GM21367 (cell line): ENCODE measurements around the gene SLC5A10.
"Not testable (repeated sequence)": the region's sequence is repeated elsewhere in the genome, so short reads cannot be mapped to it uniquely, and the experiment has no call there.

Source experiments
- ATAC-seq: cut with Tn5 transposase; IDR thresholded peaks from one replicate; pipeline ENCODE4 v1.9.1; 2021; ENCODE audit not compliant: unreplicated experiment

The SLC5A10 gene

GRCh38 chr17:19016297-19016696 is 64.3 kb downstream of the SLC5A10 start:
- no peak for ATAC-seq

- no peak for ATAC-seq
Observed at GRCh38 chr17:19016881-19017280, 64.9 kb downstream of the SLC5A10 start.

GRCh38 chr17:19017401-19017800 is 65.4 kb downstream of the SLC5A10 start:
- ATAC-seq = no peak

- no peak for ATAC-seq
Observed at GRCh38 chr17:19017804-19018599, 66.0 kb downstream of the SLC5A10 start.

- no peak for ATAC-seq
Observed at GRCh38 chr17:19018600-19018950, 66.6 kb downstream of the SLC5A10 start.

- ATAC-seq = no peak
Observed at GRCh38 chr17:19019041-19019941, 67.3 kb downstream of the SLC5A10 start.

GRCh38 chr17:19020016-19020415 is 68.1 kb downstream of the SLC5A10 start:
- ATAC-seq = no peak

GRCh38 chr17:19021011-19021621 is 69.2 kb downstream of the SLC5A10 start:
- not testable (repeated sequence) for ATAC-seq

GRCh38 chr17:19021622-19022083 is 69.7 kb downstream of the SLC5A10 start:
- no peak for ATAC-seq

- ATAC-seq = no peak
Observed at GRCh38 chr17:19022128-19022527, 70.2 kb downstream of the SLC5A10 start.

GRCh38 chr17:19022747-19023146 is 70.8 kb downstream of the SLC5A10 start:
- ATAC-seq = no peak

GRCh38 chr17:19023209-19023999 is 71.4 kb downstream of the SLC5A10 start:
- ATAC-seq = no peak

GRCh38 chr17:19024101-19025078 is 72.4 kb downstream of the SLC5A10 start:
- ATAC-seq = no peak

GRCh38 chr17:19028671-19029070 is 76.7 kb downstream of the SLC5A10 start:
- ATAC-seq = not testable (repeated sequence)

- not testable (repeated sequence) for ATAC-seq
Observed at GRCh38 chr17:19029740-19030139, 77.8 kb downstream of the SLC5A10 start.

- ATAC-seq = not testable (repeated sequence)
Observed at GRCh38 chr17:19030771-19031449, 78.9 kb downstream of the SLC5A10 start.

GRCh38 chr17:19031729-19032128 is 79.8 kb downstream of the SLC5A10 start:
- not testable (repeated sequence) for ATAC-seq

GRCh38 chr17:19032377-19032988 is 80.5 kb downstream of the SLC5A10 start:
- not testable (repeated sequence) for ATAC-seq
